HG03135 (cell line): ENCODE data around the gene SMURF2.

Experiments used
- ATAC-seq: cut with Tn5 transposase; IDR thresholded peaks from one replicate; pipeline ENCODE4 v1.9.1; 2021; ENCODE audit warnings: mild to moderate bottlenecking, moderate library complexity; ENCODE audit not compliant: unreplicated experiment

SMURF2 gene

DNA sequence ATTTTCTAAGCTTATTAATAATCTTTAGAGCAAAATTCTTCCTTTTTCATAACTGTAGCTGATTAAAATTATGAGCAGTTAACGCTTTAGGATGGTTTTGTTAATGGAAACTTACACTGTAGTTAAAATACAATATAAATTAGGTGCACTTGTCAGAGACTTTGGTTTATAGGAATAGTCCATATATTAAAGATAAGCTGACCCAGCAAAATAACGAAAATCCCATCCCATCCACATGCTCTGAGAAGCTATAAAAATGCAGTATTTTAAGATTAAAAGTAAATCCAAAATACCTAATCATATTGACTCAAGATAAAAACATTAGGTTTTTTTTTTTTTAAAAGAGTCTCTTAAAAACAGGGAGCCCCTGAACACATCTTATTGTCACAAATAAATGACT, 117.4 kb downstream of the SMURF2 start:
- no peak for ATAC-seq

DNA sequence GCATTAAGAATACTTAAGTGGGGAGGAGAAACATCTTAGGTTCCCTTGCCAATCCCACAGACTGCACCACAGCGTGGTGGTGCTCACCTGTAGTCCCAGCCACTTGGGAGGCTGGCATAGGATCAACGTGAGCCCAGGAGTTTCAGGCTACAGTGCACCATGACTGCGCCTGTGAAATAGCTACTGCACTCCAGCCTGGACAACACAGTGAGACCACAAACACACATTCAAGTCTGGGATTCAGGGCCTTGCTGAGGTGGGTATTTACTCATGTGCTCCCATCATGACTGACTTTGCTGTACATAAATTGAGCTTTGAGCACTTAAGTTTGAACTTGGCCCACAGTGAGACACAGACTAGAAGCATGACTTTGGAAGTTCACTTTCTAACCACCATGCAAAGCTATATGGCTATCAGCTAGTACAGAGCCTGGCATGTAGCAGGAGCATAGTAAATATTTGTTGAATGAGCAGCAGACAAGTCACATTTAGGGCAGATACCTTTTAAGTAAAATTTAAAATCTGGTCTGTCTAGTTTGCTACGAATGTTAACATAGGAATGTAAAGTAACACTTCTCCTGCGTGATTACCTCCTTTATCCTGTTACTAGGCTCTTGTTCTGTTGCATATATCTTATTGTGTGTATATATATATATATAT, 121.9 kb downstream of the SMURF2 start:
- ATAC-seq, result no peak

GRCh38 chr17:64538508-64539130, 123.5 kb downstream of the SMURF2 start:
- no peak for ATAC-seq

DNA sequence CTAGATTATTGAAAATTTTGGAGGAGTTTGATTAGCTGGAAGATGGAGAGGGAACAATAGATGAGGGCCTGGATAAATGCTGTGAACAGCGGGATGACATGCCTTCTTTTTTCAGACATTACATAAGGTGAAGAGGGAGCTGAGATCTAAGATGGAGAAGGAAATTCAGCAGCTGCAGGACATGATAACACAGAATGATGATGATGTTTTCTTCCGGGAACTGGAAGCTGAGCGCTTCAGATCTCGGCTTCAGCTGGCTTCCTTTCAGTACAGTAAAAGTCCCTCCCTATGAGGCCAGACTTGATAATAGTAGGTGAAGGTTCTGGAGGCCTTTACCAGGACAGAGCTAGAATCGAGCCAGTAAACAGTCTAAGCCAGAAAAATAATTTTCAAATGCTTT, 124.6 kb downstream of the SMURF2 start:
- ATAC-seq, result no peak

DNA sequence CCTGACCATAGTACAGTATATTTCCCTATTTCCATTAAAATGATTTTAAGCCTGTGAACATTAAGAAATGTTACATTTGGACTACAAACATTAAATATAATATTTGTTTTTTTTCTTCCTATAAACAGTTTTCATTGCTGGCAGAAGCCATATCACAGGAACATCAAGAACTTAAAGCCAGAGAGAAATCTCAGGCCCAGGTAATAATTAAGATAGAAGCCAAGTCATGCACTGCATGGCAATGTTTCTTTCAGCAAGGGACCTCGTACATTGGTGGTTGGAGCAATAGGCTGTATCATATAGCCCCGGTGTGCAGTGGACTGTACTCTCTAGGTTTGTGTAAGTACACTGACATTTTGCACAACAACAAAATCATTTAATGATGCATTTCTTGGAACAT, 125.2 kb downstream of the SMURF2 start:
- ATAC-seq, result no peak

DNA sequence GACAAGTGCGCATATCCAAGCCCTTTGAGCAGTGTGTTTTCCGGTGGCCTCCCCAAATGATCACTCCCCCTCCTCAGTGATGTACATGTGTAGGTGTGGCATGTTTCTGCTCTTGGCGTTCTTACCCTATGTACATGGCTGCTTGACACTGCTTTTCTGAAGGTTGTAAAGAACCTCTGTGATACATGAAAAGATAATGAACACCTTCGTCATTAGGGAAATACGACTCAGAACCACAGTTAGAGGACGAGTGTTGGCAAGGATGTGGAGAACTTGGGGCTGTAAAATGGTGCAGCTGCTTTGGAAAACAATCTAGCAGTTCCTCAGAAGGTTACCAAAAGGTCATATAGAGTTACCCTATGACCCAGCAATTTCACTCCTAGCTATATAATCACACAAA, 126.8 kb downstream of the SMURF2 start:
- no peak for ATAC-seq

- no peak for ATAC-seq
These were observed 127.9 kb downstream of the SMURF2 start for GRCh38 chr17:64534187-64534586.

- ATAC-seq, result no peak
These were observed 128.3 kb downstream of the SMURF2 start for GRCh38 chr17:64533784-64534183.

GRCh38 chr17:64532409-64532808, 129.7 kb downstream of the SMURF2 start:
- ATAC-seq, result no peak

- ATAC-seq, result no peak
These were observed 130.1 kb downstream of the SMURF2 start for GRCh38 chr17:64531955-64532371.

GRCh38 chr17:64529221-64529620, 132.9 kb downstream of the SMURF2 start:
- ATAC-seq, result no peak

GRCh38 chr17:64527914-64528313, 134.2 kb downstream of the SMURF2 start:
- no peak for ATAC-seq

GRCh38 chr17:64520359-64520758, 141.7 kb downstream of the SMURF2 start:
- no peak for ATAC-seq

- no peak for ATAC-seq
These were observed 142.5 kb downstream of the SMURF2 start for GRCh38 chr17:64519601-64520000.

DNA sequence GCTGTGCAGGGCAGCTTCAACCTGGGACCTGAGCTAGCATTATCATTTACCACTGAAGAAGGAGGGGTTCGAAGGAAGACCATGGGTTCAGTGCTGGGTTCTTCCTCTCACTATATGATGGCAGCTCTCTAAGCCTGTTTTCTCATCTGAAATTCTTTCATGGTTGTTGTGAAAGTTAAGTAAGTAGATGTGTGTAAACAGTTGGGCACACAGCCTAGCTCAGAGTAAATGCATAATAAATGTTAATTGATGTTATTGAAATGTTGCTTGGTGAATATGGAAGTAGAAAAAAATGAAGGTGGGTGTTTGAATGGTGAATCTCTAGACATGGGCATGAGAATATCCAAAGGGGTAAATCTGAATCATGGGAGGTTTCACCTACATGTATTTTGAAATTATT, 146.3 kb downstream of the SMURF2 start:
- no peak for ATAC-seq

- no peak for ATAC-seq
These were observed 146.7 kb downstream of the SMURF2 start for GRCh38 chr17:64515419-64515818.

DNA sequence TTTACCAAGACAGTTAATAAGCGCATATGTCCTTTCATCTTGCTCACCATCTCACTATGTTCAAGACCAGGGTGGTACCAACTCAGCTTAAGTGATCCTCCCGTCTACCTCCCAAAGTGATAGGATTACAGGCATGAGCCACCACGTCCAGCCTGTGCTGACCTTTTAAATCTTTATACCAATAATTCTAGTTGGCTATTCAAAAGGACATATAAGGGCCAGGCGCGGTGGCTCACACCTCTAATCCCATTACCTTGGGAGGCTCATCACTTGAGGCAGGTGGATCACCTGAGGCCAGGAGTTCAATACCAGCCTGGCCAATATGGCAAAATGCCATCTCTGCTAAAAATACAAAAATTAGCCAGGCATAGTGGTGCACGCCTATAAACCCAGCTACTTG, 152.9 kb downstream of the SMURF2 start:
- ATAC-seq, result no peak

GRCh38 chr17:64508683-64509082, 153.4 kb downstream of the SMURF2 start:
- ATAC-seq, result no peak

GRCh38 chr17:64507413-64507782, 154.7 kb downstream of the SMURF2 start:
- peak; percentile 26 for ATAC-seq

GRCh38 chr17:64506576-64507412, 155.3 kb downstream of the SMURF2 start, which contains the start of gene CEP95:
Gene CEP95 (plus strand): TSS chr17:64506977. CDS start chr17:64507098, 121 bp downstream.
- peak; percentile 64 for ATAC-seq

DNA sequence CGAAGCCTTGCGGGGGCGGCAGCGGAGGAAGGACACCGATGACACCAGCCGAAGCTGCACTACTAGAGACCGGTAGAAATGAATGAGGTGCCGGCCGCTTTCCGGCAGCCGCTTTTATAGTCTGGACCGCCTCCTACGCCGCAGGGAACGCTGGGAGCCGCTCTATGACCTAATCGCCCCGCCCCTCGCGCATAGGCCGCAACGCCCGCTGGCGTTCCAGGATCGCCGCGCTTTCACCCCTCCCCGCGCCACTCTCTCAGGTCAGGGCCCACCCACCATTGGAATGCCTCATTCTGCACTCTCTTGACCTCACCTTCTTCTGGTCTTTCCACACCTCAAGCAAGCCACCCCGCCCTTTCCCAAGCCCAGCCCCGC, 155.9 kb downstream of the SMURF2 start, which contains the start of gene DDX5:
DDX5 (minus strand) TSS at position 89 of the 375 bp plus-strand sequence. CDS start 170 bp downstream, outside the sequence.
- peak; percentile 58 for ATAC-seq
